Breast epithelium (tissue), 3 donors: ENCODE measurements around the gene MANBA.
"Not testable (repeated sequence)": the region's sequence is repeated elsewhere in the genome, so short reads cannot be mapped to it uniquely, and the experiment has no call there.

Source experiments
- CTCF ChIP-seq, 3 donors: fragments of 450-650 bp; IDR thresholded peaks; one replicate each; pipeline ENCODE4 v1.5.1; 2016 to 2017; ENCODE audit warnings: antibody characterized with exemption in 3 of 3, mild to moderate bottlenecking in 3 of 3, moderate library complexity in 3 of 3
- POLR2AphosphoS5 ChIP-seq, 3 donors: sonication (generic); formaldehyde crosslinking; IDR thresholded peaks; one replicate each; pipeline ENCODE4 v1.6.1; 2017; ENCODE audit warnings: antibody characterized with exemption in 3 of 3

GRCh38 chr4:102709060-102709459 lies 51.7 kb downstream of the MANBA start:
- TF ChIP-seq CTCF, POLR2AphosphoS5 (IDR thresholded peaks at IDR 0.05): not testable (repeated sequence)
